HG03520 (cell line): ENCODE measurements around the gene TOMM40.
"Not testable (repeated sequence)": the region's sequence is repeated elsewhere in the genome, so short reads cannot be mapped to it uniquely, and the experiment has no call there.

Source experiments
- ATAC-seq: cut with Tn5 transposase; IDR thresholded peaks from one replicate; pipeline ENCODE4 v1.9.1; 2021; ENCODE audit warnings: mild to moderate bottlenecking, moderate library complexity; ENCODE audit not compliant: unreplicated experiment

TOMM40 gene

GRCh38 chr19:44924243-44924725 is 33.2 kb downstream of the TOMM40 start:
- ATAC-seq, result no peak

- ATAC-seq, result no peak
Measured at GRCh38 chr19:44925114-44925891, 34.2 kb downstream of the TOMM40 start.

GRCh38 chr19:44926245-44927077 is 35.4 kb downstream of the TOMM40 start:
- not testable (repeated sequence) for ATAC-seq

- no peak for ATAC-seq
Measured at GRCh38 chr19:44927746-44928145, 36.7 kb downstream of the TOMM40 start.

- no peak for ATAC-seq
Measured at GRCh38 chr19:44930088-44930487, 39.0 kb downstream of the TOMM40 start.

- no peak for ATAC-seq
Measured at GRCh38 chr19:44931541-44931940, 40.5 kb downstream of the TOMM40 start.

GRCh38 chr19:44939668-44940067 is 48.6 kb downstream of the TOMM40 start:
- no peak for ATAC-seq

GRCh38 chr19:44942067-44942571 is 51.1 kb downstream of the TOMM40 start, which contains the start of gene APOC4:
APOC4 (plus strand) TSS chr19:44942237; CDS start chr19:44942278, 41 bp downstream.
- no peak for ATAC-seq

- ATAC-seq, result no peak
Measured at GRCh38 chr19:44943801-44944249, 52.8 kb downstream of the TOMM40 start.

- no peak for ATAC-seq
Measured at GRCh38 chr19:44947041-44947581, 56.1 kb downstream of the TOMM40 start.

- ATAC-seq, result no peak
Measured at GRCh38 chr19:44948237-44948636, 57.2 kb downstream of the TOMM40 start.

- ATAC-seq, result no peak
Measured at GRCh38 chr19:44948763-44949374, 57.8 kb downstream of the TOMM40 start.

- ATAC-seq, result no peak
Measured at GRCh38 chr19:44949550-44949949, 58.5 kb downstream of the TOMM40 start.

GRCh38 chr19:44951179-44952159 is 60.4 kb downstream of the TOMM40 start:
- no peak for ATAC-seq
